A673 (cell line): Measurements from ENCODE around the gene SNRPD1. TPM values are rescaled to one million over a fixed set of nuclear protein-coding genes. Genes with fewer than 3 reads are reported as not detected.

ENCODE experiments used
- BruUV-seq: library from RNA; stranded (reverse); fragments of 400-500 nt; replicated peaks from 2 replicates; lab custom pipeline; 2021; lab: Mats Ljungman, UMichigan
- CTCF ChIA-PET: fragments of 300-600 bp; sonication (Branson Sonifier 250); formaldehyde crosslinking; loops from one replicate; lab custom pipeline; 2022; ENCODE audit warnings: antibody characterized with exemption; lab: Charles Lee
- POLR2A ChIA-PET: fragments of 300-600 bp; sonication (Branson Sonifier 250); formaldehyde crosslinking; loops from one replicate; lab custom pipeline; 2022; ENCODE audit warnings: antibody characterized with exemption; ENCODE audit not compliant: low non-redundant PET; lab: Charles Lee
- DNase-seq: peaks from one replicate; pipeline ENCODE4 v3.0.0-alpha.2; 2015; ENCODE audit warnings: low spot score
- H3K27ac ChIP-seq: fragments of 200-600 bp; sonication (generic); 2 replicates; pipeline ENCODE4 v1.5.1; 2016; ENCODE audit warnings: mixed run types, low read depth, mild to moderate bottlenecking, mixed read lengths, antibody characterized with exemption, low read length; ENCODE audit not compliant: poor library complexity, severe bottlenecking
- H3K27me3 ChIP-seq: fragments of 200-600 bp; sonication (generic); replicated peaks from 2 replicates; pipeline ENCODE4 v1.6.1; 2017; ENCODE audit warnings: mixed run types, low read depth, mild to moderate bottlenecking, mixed read lengths, antibody characterized with exemption, low read length; ENCODE audit not compliant: insufficient read depth, poor library complexity
- H3K36me3 ChIP-seq: fragments of 200-600 bp; sonication (generic); 2 replicates; pipeline ENCODE4 v1.6.1; 2016; ENCODE audit warnings: mixed run types, mild to moderate bottlenecking, mixed read lengths, antibody characterized with exemption, low read length; ENCODE audit not compliant: insufficient read depth, poor library complexity, severe bottlenecking
- H3K4me1 ChIP-seq: fragments of 200-600 bp; sonication (generic); 2 replicates; pipeline ENCODE4 v1.6.1; 2017; ENCODE audit warnings: mixed run types, mild to moderate bottlenecking, mixed read lengths, antibody characterized with exemption, low read length; ENCODE audit not compliant: insufficient read depth, poor library complexity, severe bottlenecking
- H3K4me3 ChIP-seq: fragments of 200-600 bp; sonication (generic); 2 replicates; pipeline ENCODE4 v1.5.1; 2016; ENCODE audit warnings: low read depth, mixed run types, mild to moderate bottlenecking, mixed read lengths, low read length; ENCODE audit not compliant: poor library complexity, severe bottlenecking
- H3K9me3 ChIP-seq: fragments of 200-600 bp; sonication (generic); 2 replicates; pipeline ENCODE4 v1.6.1; 2016; ENCODE audit warnings: mixed run types, low read depth, mild to moderate bottlenecking, mixed read lengths, antibody characterized with exemption, low read length; ENCODE audit not compliant: poor library complexity, severe bottlenecking
- CTCF ChIP-seq: fragments of 300-800, 200-600 bp; sonication (generic); conservative IDR thresholded peaks from 2 replicates; pipeline ENCODE4 v1.5.1; 2017; ENCODE audit warnings: low read depth, mild to moderate bottlenecking, antibody characterized with exemption, low read length, moderate library complexity, mixed read lengths
- EZH2 ChIP-seq: fragments of 200-600 bp; sonication (generic); IDR thresholded peaks from 2 replicates; pipeline ENCODE4 v1.6.1; 2017; ENCODE audit warnings: borderline replicate concordance, low read depth, mild to moderate bottlenecking, mixed read lengths, antibody characterized with exemption, low read length; ENCODE audit not compliant: poor library complexity, severe bottlenecking
- intact Hi-C: fragments of 100-400 bp; cut with micrococcal nuclease; formaldehyde crosslinking; loops from one replicate; pipeline ENCODE4 v1.10.0; 2022; ENCODE audit not compliant: unreplicated experiment
- total RNA-seq: library from RNA; stranded (reverse); gene quantifications from 2 replicates; pipeline ENCODE4 v1.2.3, GENCODE V29; 2021

SNRPD1 gene
- total RNA-seq, 1 experiment from 2014 or later, result 167 TPM

GRCh38 chr18:21653361-21653760 lies 41.2 kb downstream of the SNRPD1 start:
- no peaks in the 10 kb centered on the region for H3K4me1 ChIP-seq
- no peak for DNase-seq
- intact Hi-C loops, result no loop called here
- H3K27me3 ChIP-seq, result no peaks in the 10 kb centered on the region
- H3K36me3 ChIP-seq, result peaks cover 2% of the 10 kb centered on the region
- BruUV-seq, result no TSS peak
- H3K9me3 ChIP-seq, result no peaks in the 10 kb centered on the region
- H3K27ac ChIP-seq, result no peak overlapping the region
- ChIA-PET CTCF (no interaction called here), POLR2A (no interaction called here)
- TF ChIP-seq EZH2, result no peak
- no peak for TF ChIP-seq CTCF
- H3K4me3 ChIP-seq, result no peak overlapping the region

- no peaks in the 10 kb centered on the region for H3K4me1 ChIP-seq
- no peak for DNase-seq
- no peaks in the 10 kb centered on the region for H3K9me3 ChIP-seq
- no peak overlapping the region for H3K27ac ChIP-seq
- peaks cover 5% of the 10 kb centered on the region for H3K36me3 ChIP-seq
- H3K27me3 ChIP-seq, result no peaks in the 10 kb centered on the region
- no peak for TF ChIP-seq CTCF
- TF ChIP-seq EZH2, result no peak
- intact Hi-C loops, result loop anchor here (5.0 kb wide), 1 partner anchor 36 kb away; no protein-coding TSS in a partner anchor
- ChIA-PET POLR2A (no interaction called here), CTCF (no interaction called here)
- no TSS peak for BruUV-seq
- H3K4me3 ChIP-seq, result no peak overlapping the region
Observed at GRCh38 chr18:21656402-21656801, 44.3 kb downstream of the SNRPD1 start.

- no peak for TF ChIP-seq CTCF
- no peak for TF ChIP-seq EZH2
- ChIA-PET CTCF (no interaction called here), POLR2A (no interaction called here)
- no peak overlapping the region for H3K4me3 ChIP-seq
- H3K36me3 ChIP-seq, result peaks cover 27% of the 10 kb centered on the region
- no peaks in the 10 kb centered on the region for H3K9me3 ChIP-seq
- DNase-seq, result no peak
- no peaks in the 10 kb centered on the region for H3K27me3 ChIP-seq
- BruUV-seq, result no TSS peak
- no peaks in the 10 kb centered on the region for H3K4me1 ChIP-seq
- intact Hi-C loops, result no loop called here
- no peak overlapping the region for H3K27ac ChIP-seq
Observed at GRCh38 chr18:21660078-21660477, 48.0 kb downstream of the SNRPD1 start.
